ENCODE results near the gene ODAD2.

GRCh38 chr10:27947540-27947939 lies 51.3 kb downstream of the ODAD2 start:
- no peak for TF ChIP-seq CTCF (IDR thresholded peaks at IDR 0.05)
- no peak for TF ChIP-seq POLR2A (IDR thresholded peaks at IDR 0.05; ENCODE audit: low read depth)
